ENCODE results near the gene EP400. TPM values are rescaled to one million over a fixed set of nuclear protein-coding genes. Genes with fewer than 3 reads are reported as not detected.

EP400 gene
- total and polyA plus RNA-seq, 2 of the 13 experiments (the other 11 are each of a cell fraction or from before 2014, with no cell fraction given): 4.9 to 5.0 TPM

GRCh38 chr12:132110677-132111076, 160.9 kb downstream of the EP400 start:
- CTCF ChIA-PET (ENCODE audit: low intra/inter-chr PET ratio, low total read pairs): no interaction called here
- Histone ChIP-seq H3K27ac (ENCODE audit: extremely low read length, insufficient read depth, low read length) (no peak overlapping the region), H3K36me3 (replicated peaks in 1 of 2; ENCODE audit: control insufficient read depth in 1 of 2, insufficient read depth in 2 of 2, low read length in 2 of 2) (peaks cover 17 to 48% of the 10 kb centered on the region in 2 experiments; a peak in 4 of 5 replicates), H3K27me3 (ENCODE audit: control insufficient read depth in 1 of 2, insufficient read depth in 2 of 2, low read length in 2 of 2) (no peaks in the 10 kb centered on the region), H3K4me3 (replicated peaks in 1 of 3; ENCODE audit: insufficient read depth in 1 of 3, low read depth in 2 of 3, low read length in 3 of 3) (no peak overlapping the region), H3K79me2 (ENCODE audit: insufficient read depth, low read length) (no peaks in the 10 kb centered on the region), H3K4me2 (ENCODE audit: low read depth, low read length) (no peak overlapping the region), H4K20me1 (ENCODE audit: insufficient read depth, low read length) (no peaks in the 10 kb centered on the region), H2AFZ (ENCODE audit: low read length) (no peak overlapping the region), H3K9ac (ENCODE audit: insufficient read depth, low read depth, low read length) (no peak overlapping the region), H3K9me3 (ENCODE audit: low read length) (no peaks in the 10 kb centered on the region), H3K4me1 (ENCODE audit: insufficient read depth, low read length) (no peaks in the 10 kb centered on the region)
- FAIRE-seq: no peak
- intact Hi-C loops (cut with micrococcal nuclease; ENCODE audit: unreplicated experiment): no loop called here
- BruUV-seq (replicated peaks): TSS peak; percentile 47
- DNase-seq (ENCODE audit: low spot score): no peak
- in situ Hi-C loops (cut with HindIII; ENCODE audit: extremely low pct_ligation_motif_present, low pct_unique_long_range_greater_than_20kb): no loop called here
- POLR2A ChIA-PET: no interaction called here
- TF ChIP-seq GATA4 (IDR thresholded peaks at IDR 0.05; ENCODE audit: borderline replicate concordance, low read depth): no peak
- TF ChIP-seq ZGPAT (CRISPR knock-in tag; IDR thresholded peaks at IDR 0.05): no peak
- no peak for TF ChIP-seq MXI1 (IDR thresholded peaks at IDR 0.05; ENCODE audit: borderline replicate concordance, low read depth, low read length)
- TF ChIP-seq ZNF556 (CRISPR knock-in tag; IDR thresholded peaks at IDR 0.05; ENCODE audit: borderline replicate concordance): no peak
- no peak for TF ChIP-seq HIC2 (CRISPR knock-in tag; IDR thresholded peaks at IDR 0.05; ENCODE audit: low read depth)
- TF ChIP-seq YY1 (IDR thresholded peaks at IDR 0.05; ENCODE audit: insufficient read depth, insufficient replicate concordance, low read depth, low read length): no peak
- no peak for TF ChIP-seq MEIS1 (CRISPR knock-in tag; IDR thresholded peaks at IDR 0.05; ENCODE audit: borderline replicate concordance)
- TF ChIP-seq CHD4 (IDR thresholded peaks at IDR 0.05; ENCODE audit: borderline replicate concordance, low read length): no peak
- TF ChIP-seq ARNT (IDR thresholded peaks at IDR 0.05): no peak
- TF ChIP-seq ZNF570 (CRISPR knock-in tag; IDR thresholded peaks at IDR 0.05; ENCODE audit: borderline replicate concordance): no peak
- no peak for TF ChIP-seq ZNF292 (CRISPR knock-in tag; IDR thresholded peaks at IDR 0.05; ENCODE audit: borderline replicate concordance, low read depth)
- no peak for TF ChIP-seq POLR2G (IDR thresholded peaks at IDR 0.05; ENCODE audit: low read depth, low read length)
- TF ChIP-seq ZFP37 (CRISPR knock-in tag; IDR thresholded peaks at IDR 0.05; ENCODE audit: borderline replicate concordance): no peak
- TF ChIP-seq ZNF496 (CRISPR knock-in tag; IDR thresholded peaks at IDR 0.05; ENCODE audit: insufficient replicate concordance): no peak
- TF ChIP-seq SOX5 (CRISPR knock-in tag; IDR thresholded peaks at IDR 0.05; ENCODE audit: borderline replicate concordance): no peak
- no peak for TF ChIP-seq ZNF280D (CRISPR knock-in tag; IDR thresholded peaks at IDR 0.05)
- no peak for TF ChIP-seq ZMAT5 (CRISPR knock-in tag; IDR thresholded peaks at IDR 0.05; ENCODE audit: borderline replicate concordance, low read depth)
- no CpG with 5 or more reads among the region's 3 CpGs for WGBS (ENCODE audit: low lambda C conversion rate)
- ATAC-seq: no peak
